K562 (cell line): ENCODE data around the gene PRR19. TPM values are rescaled to one million over a fixed set of nuclear protein-coding genes. Genes with fewer than 3 reads are reported as not detected.

ENCODE experiments used
- CEBPB ChIP-seq: fragments of 450-650 bp; IDR thresholded peaks from 2 replicates; pipeline ENCODE4 v1.6.1; 2016; ENCODE audit warnings: missing genetic modification characterization, missing compliant biosample characterization
- FOXM1 ChIP-seq, 2 experiments: fragments of 450-650 bp in 1 of 2; sonication (generic) in 1 of 2; formaldehyde crosslinking in 1 of 2; IDR thresholded peaks; 2 replicates each; pipeline versions ENCODE4 v1.6.1 to v1.9.0; 2017 to 2022; ENCODE audit warnings: low read depth in 2 of 2, mild to moderate bottlenecking in 2 of 2, missing genetic modification reagents in 1 of 2, moderate library complexity in 1 of 2
- HINFP ChIP-seq: fragments of 450-650 bp; conservative IDR thresholded peaks from 2 replicates; pipeline ENCODE4 v1.6.1; 2016; ENCODE audit warnings: missing genetic modification characterization, low read depth, mild to moderate bottlenecking, control low read depth, missing compliant biosample characterization
- HNRNPLL ChIP-seq: fragments of 200-400 bp; formaldehyde crosslinking; IDR thresholded peaks from 2 replicates; pipeline ENCODE4 v1.6.1; 2017; ENCODE audit warnings: low read length, low read depth, mild to moderate bottlenecking; ENCODE audit not compliant: poor library complexity, severe bottlenecking
- HOXB6 ChIP-seq: fragments of 250-450 bp; sonication (Bioruptor Pico); IDR thresholded peaks from 2 replicates; pipeline ENCODE4 v1.5.1; 2022; ENCODE audit warnings: mild to moderate bottlenecking, borderline replicate concordance
- KAT8 ChIP-seq: fragments of 450-650 bp; IDR thresholded peaks from 2 replicates; pipeline ENCODE4 v1.6.1; 2016; ENCODE audit warnings: low read depth, mild to moderate bottlenecking
- LEF1 ChIP-seq: fragments of 450-650 bp; IDR thresholded peaks from 2 replicates; pipeline ENCODE4 v1.6.1; 2016; ENCODE audit warnings: mild to moderate bottlenecking
- MAZ ChIP-seq, 2 experiments: fragments of 450-650 bp in 1 of 2; sonication (generic) in 1 of 2; formaldehyde crosslinking; IDR thresholded peaks in 1 of 2; conservative IDR thresholded peaks in 1 of 2; 2 replicates each; pipeline versions ENCODE4 v1.4.0 to v1.5.0; 2020; ENCODE audit warnings: mild to moderate bottlenecking in 1 of 2, missing genetic modification reagents in 1 of 2
- MEF2D ChIP-seq: conservative IDR thresholded peaks from 2 replicates; pipeline ENCODE4 v1.6.1; 2016; ENCODE audit warnings: low read depth, missing genetic modification characterization, missing compliant biosample characterization
- NELFE ChIP-seq: IDR thresholded peaks from 2 replicates; pipeline ENCODE4 v1.6.1; 2011; ENCODE audit warnings: mild to moderate bottlenecking; ENCODE audit not compliant: insufficient read depth, insufficient read length
- NFATC3 ChIP-seq: fragments of 450-650 bp; IDR thresholded peaks from 2 replicates; pipeline ENCODE4 v1.6.1; 2017; ENCODE audit warnings: mild to moderate bottlenecking
- NR2C2 ChIP-seq, 2 experiments: fragments of 200-800 bp in 1 of 2; sonication (Bioruptor generic) in 1 of 2; sonication (generic) in 1 of 2; formaldehyde crosslinking in 1 of 2; IDR thresholded peaks; 2 replicates each; pipeline versions ENCODE4 v1.6.1 to v1.8.0; 2016 to 2022; ENCODE audit warnings: mild to moderate bottlenecking in 1 of 2, missing compliant biosample characterization in 1 of 2, missing genetic modification characterization in 1 of 2, missing genetic modification reagents in 1 of 2
- TEAD1 ChIP-seq, 2 experiments: fragments of 450-650 bp in 1 of 2; sonication (generic) in 1 of 2; formaldehyde crosslinking; IDR thresholded peaks; 2 replicates each; pipeline versions ENCODE4 v1.4.0 to v1.8.0; 2020 to 2022; ENCODE audit warnings: mild to moderate bottlenecking in 2 of 2, missing genetic modification reagents in 1 of 2
- THRB ChIP-seq: fragments of 450-650 bp; formaldehyde crosslinking; conservative IDR thresholded peaks from 2 replicates; pipeline ENCODE4 v1.4.0; 2022; ENCODE audit warnings: mild to moderate bottlenecking, missing genetic modification characterization
- ZC3H8 ChIP-seq: fragments of 450-650 bp; IDR thresholded peaks from 2 replicates; pipeline ENCODE4 v1.6.1; 2017
- ZNF395 ChIP-seq: fragments of 200-800 bp; sonication (Bioruptor generic); IDR thresholded peaks from 2 replicates; pipeline ENCODE4 v1.6.1; 2017; ENCODE audit warnings: missing genetic modification characterization, missing compliant biosample characterization
- ZNF561 ChIP-seq: fragments of 450-650 bp; formaldehyde crosslinking; conservative IDR thresholded peaks from 2 replicates; pipeline ENCODE4 v1.4.0; 2020; ENCODE audit warnings: mild to moderate bottlenecking, moderate library complexity
- polyA plus RNA-seq, 8 experiments: library from polyadenylated mRNA; depleted of rRNA in 4 of 8; stranded (reverse) in 5 of 8; unstranded in 3 of 8; fragments of >200 nt; fragmentation: Nextera tagmentation in 2 of 8; fragmentation: Illumina TruSeq in 1 of 8; extraction: Ambion mirVana in 2 of 8; extraction: Trizol in 1 of 8; gene quantifications; 2 replicates each; pipeline versions ENCODE4 v1.2.1 to v1.2.3, GENCODE V29; 2011 to 2014; ENCODE audit warnings: inconsistent platforms in 1 of 8, missing spikeins in 1 of 8
- total RNA-seq, 7 experiments: library from RNA; depleted of rRNA in 6 of 7; stranded (reverse); fragments of >200 nt in 6 of 7; fragmentation: Illumina TruSeq in 2 of 7; extraction: Trizol in 2 of 7; gene quantifications; 2 replicates each; pipeline versions ENCODE4 v1.2.1 to v1.2.3, GENCODE V29; 2011 to 2021; ENCODE audit warnings: low replicate concordance in 1 of 7
- TF ChIP-seq, protein P1 (sequence below): sonication (generic); formaldehyde crosslinking; IDR thresholded peaks from 2 replicates; pipeline ENCODE4 v1.5.0; 2020; ENCODE audit warnings: missing genetic modification reagents
- TF ChIP-seq, protein P2 (sequence below), 2 experiments: IDR thresholded peaks; 2 replicates each; pipeline ENCODE4 v1.6.1; 2011; ENCODE audit warnings: borderline replicate concordance in 1 of 2, control low read depth in 1 of 2, low read depth in 1 of 2, low read length in 1 of 2, mild to moderate bottlenecking in 1 of 2, mixed read lengths in 1 of 2, moderate library complexity in 1 of 2; ENCODE audit not compliant: insufficient read depth in 1 of 2, insufficient read length in 1 of 2, poor library complexity in 1 of 2, severe bottlenecking in 1 of 2; ENCODE audit errors: extremely low read depth in 1 of 2

The PRR19 gene
- total and polyA plus RNA-seq, 9 of the 15 experiments (the other 6 are each of a cell fraction or from before 2014, with no cell fraction given), result 0.10 to 1.6 (median 0.54) TPM

DNA sequence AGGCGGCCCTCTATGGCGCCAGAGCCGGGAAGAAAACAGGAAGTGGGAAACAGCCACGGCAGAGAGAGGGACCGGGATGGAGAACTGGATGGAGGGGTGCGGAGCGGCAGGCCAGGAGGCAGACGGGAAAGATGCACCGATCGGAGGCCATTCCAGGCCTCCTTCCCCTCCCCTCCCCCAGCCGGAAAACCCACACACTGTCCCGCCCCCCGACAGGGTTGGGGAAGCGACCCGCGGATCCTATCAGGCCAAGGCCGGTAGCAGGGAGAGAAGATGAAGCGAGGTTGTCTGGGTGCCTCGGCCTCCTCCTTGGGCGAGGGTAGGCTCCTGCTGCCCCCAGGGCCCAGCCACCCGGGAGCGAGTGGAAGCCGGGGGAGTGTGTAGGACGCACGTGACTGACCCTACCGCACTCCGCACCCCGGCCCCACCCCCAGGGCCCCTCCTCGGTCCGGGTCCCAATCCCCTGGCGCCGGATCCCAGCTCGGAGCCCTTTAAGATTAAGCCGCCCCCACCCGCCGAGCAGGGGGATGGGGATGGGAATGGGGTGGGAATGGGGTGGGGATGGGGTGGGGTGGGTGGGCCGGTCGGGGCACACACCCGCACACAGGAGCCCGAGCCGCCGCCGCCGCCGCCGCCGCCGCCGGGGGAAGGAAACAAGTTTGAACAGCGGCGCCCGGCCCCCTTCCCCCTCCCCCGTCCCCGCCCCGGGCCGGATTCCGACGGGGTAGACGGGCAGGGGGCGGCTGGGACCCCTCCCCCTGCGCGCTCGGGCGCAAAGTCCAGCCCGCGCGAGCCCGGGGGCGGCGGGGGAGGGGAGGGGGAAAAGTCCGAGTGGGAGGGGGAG is 48.5 kb upstream of the PRR19 start (continued):
- TF ChIP-seq MAZ (CRISPR knock-in tag; conservative IDR thresholded peaks at IDR 0.05 in 1 of 2, IDR thresholded peaks at IDR 0.05 in 1 of 2) (peak; percentile 32 to 62; a peak in 3 of 4 replicates), HNRNPLL (no peak), ZNF561 (CRISPR knock-in tag) (no peak), ZNF395 (CRISPR knock-in tag) (no peak), HOXB6 (no peak), CEBPB (tag) (no peak), HINFP (peak; percentile 92), NR2C2 (CRISPR knock-in tag; IDR thresholded peaks at IDR 0.05) (no peak), NR2C2 (tag; IDR thresholded peaks at IDR 0.05) (no peak), NFATC3 (no peak), THRB (no peak), TEAD1 (CRISPR knock-in tag; IDR thresholded peaks at IDR 0.05) (no peak), KAT8 (no peak), FOXM1 (IDR thresholded peaks at IDR 0.05; ENCODE audit: low read depth) (no peak), FOXM1 (CRISPR knock-in tag; IDR thresholded peaks at IDR 0.05; ENCODE audit: low read depth) (no peak), MEF2D (tag) (no peak), ZC3H8 (no peak), LEF1 (no peak), NELFE (no peak)
- TF ChIP-seq, protein P1, sequence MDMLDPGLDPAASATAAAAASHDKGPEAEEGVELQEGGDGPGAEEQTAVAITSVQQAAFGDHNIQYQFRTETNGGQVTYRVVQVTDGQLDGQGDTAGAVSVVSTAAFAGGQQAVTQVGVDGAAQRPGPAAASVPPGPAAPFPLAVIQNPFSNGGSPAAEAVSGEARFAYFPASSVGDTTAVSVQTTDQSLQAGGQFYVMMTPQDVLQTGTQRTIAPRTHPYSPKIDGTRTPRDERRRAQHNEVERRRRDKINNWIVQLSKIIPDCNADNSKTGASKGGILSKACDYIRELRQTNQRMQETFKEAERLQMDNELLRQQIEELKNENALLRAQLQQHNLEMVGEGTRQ (CRISPR knock-in tag), result peak; percentile 68
- TF ChIP-seq, protein P2, sequence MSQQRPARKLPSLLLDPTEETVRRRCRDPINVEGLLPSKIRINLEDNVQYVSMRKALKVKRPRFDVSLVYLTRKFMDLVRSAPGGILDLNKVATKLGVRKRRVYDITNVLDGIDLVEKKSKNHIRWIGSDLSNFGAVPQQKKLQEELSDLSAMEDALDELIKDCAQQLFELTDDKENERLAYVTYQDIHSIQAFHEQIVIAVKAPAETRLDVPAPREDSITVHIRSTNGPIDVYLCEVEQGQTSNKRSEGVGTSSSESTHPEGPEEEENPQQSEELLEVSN (IDR thresholded peaks at IDR 0.05; ENCODE audit: borderline replicate concordance in 1 of 2, extremely low read depth in 1 of 2, insufficient read depth in 1 of 2, insufficient read length in 1 of 2, low read depth in 1 of 2, low read length in 1 of 2, poor library complexity in 1 of 2, severe bottlenecking in 1 of 2), result peak in 1 of 2 experiments; percentile 20
